Hepatocyte (in vitro differentiated cells): ENCODE measurements around the gene ABCB8. TPM values are rescaled to one million over a fixed set of nuclear protein-coding genes. Genes with fewer than 3 reads are reported as not detected.

Source experiments
- DNase-seq: peaks from one replicate; pipeline ENCODE4 v3.0.0-alpha.2; 2016; ENCODE audit warnings: low spot score
- H2AFZ ChIP-seq: fragments of 200-600 bp; sonication (generic); 2 replicates; pipeline ENCODE4 v1.6.0; 2016; ENCODE audit warnings: antibody characterized with exemption, mild to moderate bottlenecking
- H3K27ac ChIP-seq: fragments of 200-600 bp; sonication (generic); 2 replicates; pipeline ENCODE4 v1.5.1; 2016; ENCODE audit warnings: mild to moderate bottlenecking
- H3K27me3 ChIP-seq: fragments of 200-600 bp; sonication (generic); 2 replicates; pipeline ENCODE4 v1.6.1; 2016
- H3K36me3 ChIP-seq: fragments of 200-600 bp; sonication (generic); replicated peaks from 2 replicates; pipeline ENCODE4 v1.5.1; 2016; ENCODE audit warnings: low read depth; ENCODE audit not compliant: insufficient read depth
- H3K4me1 ChIP-seq: fragments of 200-600 bp; sonication (generic); 2 replicates; pipeline ENCODE4 v1.5.1; 2016; ENCODE audit warnings: mild to moderate bottlenecking, moderate library complexity; ENCODE audit not compliant: insufficient read depth
- H3K4me2 ChIP-seq: fragments of 200-600 bp; sonication (generic); 2 replicates; pipeline ENCODE4 v1.6.0; 2016
- H3K4me3 ChIP-seq: fragments of 200-600 bp; sonication (generic); 2 replicates; pipeline ENCODE4 v1.5.1; 2016; ENCODE audit warnings: mild to moderate bottlenecking
- H3K79me2 ChIP-seq: fragments of 200-600 bp; sonication (generic); 2 replicates; pipeline ENCODE4 v1.6.0; 2017; ENCODE audit warnings: mild to moderate bottlenecking
- H3K9me2 ChIP-seq: fragments of 200-600 bp; sonication (generic); replicated peaks from 2 replicates; pipeline ENCODE4 v1.6.0; 2017; ENCODE audit warnings: mild to moderate bottlenecking; ENCODE audit not compliant: insufficient read depth
- H3K9me3 ChIP-seq: fragments of 200-600 bp; sonication (generic); 2 replicates; pipeline ENCODE4 v1.5.1; 2016; ENCODE audit warnings: low read depth, mild to moderate bottlenecking
- H4K20me1 ChIP-seq: fragments of 200-600 bp; sonication (generic); 2 replicates; pipeline ENCODE4 v1.6.0; 2016; ENCODE audit warnings: mild to moderate bottlenecking; ENCODE audit not compliant: insufficient read depth, poor library complexity, severe bottlenecking
- CTCF ChIP-seq: fragments of 200-600 bp; sonication (generic); IDR thresholded peaks from 2 replicates; pipeline ENCODE4 v1.5.1; 2016; ENCODE audit warnings: antibody characterized with exemption, mild to moderate bottlenecking; ENCODE audit not compliant: poor library complexity
- EZH2 ChIP-seq: fragments of 200-600 bp; sonication (generic); IDR thresholded peaks from 2 replicates; pipeline ENCODE4 v1.6.1; 2016; ENCODE audit warnings: antibody characterized with exemption, mild to moderate bottlenecking, borderline replicate concordance
- EZH2phosphoT487 ChIP-seq: fragments of 200-600 bp; sonication (generic); IDR thresholded peaks from one replicate; pipeline ENCODE4 v1.6.1; 2018; ENCODE audit warnings: antibody characterized with exemption, mild to moderate bottlenecking, low read depth, moderate library complexity; ENCODE audit not compliant: unreplicated experiment, severe bottlenecking
- WGBS: methylation state at CpG from one replicate; pipeline ENCODE4 v1.1.6; 2016; ENCODE audit warnings: low lambda C conversion rate; ENCODE audit errors: missing lambda C conversion rate; 5-methylcytosine and 5-hydroxymethylcytosine counted together
- polyA plus RNA-seq: library from polyadenylated mRNA; unstranded; fragments of >200 nt; fragmentation: Nextera tagmentation; extraction: Ambion mirVana; gene quantifications from 2 replicates; pipeline ENCODE4 v1.2.1, GENCODE V29; 2016
- total RNA-seq: library from RNA; depleted of rRNA; stranded (reverse); fragments of >200 nt; gene quantifications from 2 replicates; pipeline ENCODE4 v1.2.3, GENCODE V29; 2014

ABCB8 gene
- total and polyA plus RNA-seq, 2 experiments from 2014 or later, result 24.4 to 32.6 TPM

- TF ChIP-seq CTCF, result peak; percentile 10
- no peak for TF ChIP-seq EZH2
- Histone ChIP-seq H3K36me3 (no peaks in the 10 kb centered on the region), H4K20me1 (no peaks in the 10 kb centered on the region), H3K27me3 (no peaks in the 10 kb centered on the region), H2AFZ (no peak overlapping the region), H3K4me3 (no peak overlapping the region), H3K27ac (peak overlapping the region; percentile 55), H3K9me2 (no peaks in the 10 kb centered on the region), H3K9me3 (no peaks in the 10 kb centered on the region), H3K79me2 (peaks cover 28% of the 10 kb centered on the region), H3K4me1 (peaks cover 34% of the 10 kb centered on the region), H3K4me2 (no peak overlapping the region)
- no peak for DNase-seq
- 89% methylated on average over 32 of the region's 33 CpGs for WGBS
These were observed 48.8 kb downstream of the ABCB8 start for GRCh38 chr7:151076863-151077704.

GRCh38 chr7:151077705-151078232, 49.5 kb downstream of the ABCB8 start:
- Histone ChIP-seq H3K9me2 (no peaks in the 10 kb centered on the region), H3K4me1 (peaks cover 41% of the 10 kb centered on the region), H3K4me2 (no peak overlapping the region), H3K4me3 (no peak overlapping the region), H3K27me3 (no peaks in the 10 kb centered on the region), H3K27ac (peak overlapping the region; percentile 55), H2AFZ (no peak overlapping the region), H3K9me3 (no peaks in the 10 kb centered on the region), H3K36me3 (no peaks in the 10 kb centered on the region), H4K20me1 (no peaks in the 10 kb centered on the region), H3K79me2 (peaks cover 35% of the 10 kb centered on the region)
- DNase-seq, result no peak
- WGBS, result 87% methylated on average over 10 of the region's 10 CpGs
- TF ChIP-seq EZH2phosphoT487, result no peak
- no peak for TF ChIP-seq CTCF
- no peak for TF ChIP-seq EZH2

GRCh38 chr7:151078233-151079040, 50.2 kb downstream of the ABCB8 start:
- no peaks in the 10 kb centered on the region for H3K9me2 ChIP-seq
- H3K27ac ChIP-seq, result peak overlapping the region; percentile 97
- TF ChIP-seq EZH2 (no peak), CTCF (no peak), EZH2phosphoT487 (no peak)
- H3K79me2 ChIP-seq, result peaks cover 39% of the 10 kb centered on the region
- no peak overlapping the region for H3K4me3 ChIP-seq
- no peaks in the 10 kb centered on the region for H3K27me3 ChIP-seq
- no peaks in the 10 kb centered on the region for H3K36me3 ChIP-seq
- H2AFZ ChIP-seq, result no peak overlapping the region
- no peaks in the 10 kb centered on the region for H3K9me3 ChIP-seq
- peak overlapping the region; percentile 96 for H3K4me2 ChIP-seq
- no peaks in the 10 kb centered on the region for H4K20me1 ChIP-seq
- H3K4me1 ChIP-seq, result peaks cover 41% of the 10 kb centered on the region
- DNase-seq, result peak; percentile 73
- WGBS, result 68% methylated on average over 22 of the region's 22 CpGs
